Lower lobe of right lung (tissue), 2 donors: ENCODE measurements around the gene MLLT10. TPM values are rescaled to one million over a fixed set of nuclear protein-coding genes. Genes with fewer than 3 reads are reported as not detected.
A peak's percentile ranks its signal among the peaks of the same experiment; 100 is the strongest.

Source experiments
- ATAC-seq, 2 donors: fragments of 200-7000 bp; cut with Tn5 transposase; one replicate each; pipeline ENCODE4 v1.9.1; 2020 to 2022; ENCODE audit warnings: mild to moderate bottlenecking in 2 of 2, moderate library complexity in 2 of 2
- DNase-seq: peaks from one replicate; pipeline ENCODE4 v3.0.0-alpha.2; 2020
- H3K27ac ChIP-seq: fragments of 200-600 bp; one replicate; pipeline ENCODE4 v1.8.0; 2022
- H3K27me3 ChIP-seq: fragments of 200-600 bp; one replicate; pipeline ENCODE4 v1.8.0; 2022; ENCODE audit warnings: low read depth
- H3K36me3 ChIP-seq: fragments of 200-600 bp; one replicate; pipeline ENCODE4 v1.8.0; 2022; ENCODE audit warnings: mild to moderate bottlenecking
- H3K4me1 ChIP-seq: fragments of 200-600 bp; one replicate; pipeline ENCODE4 v1.8.0; 2022
- H3K4me3 ChIP-seq: fragments of 200-600 bp; one replicate; pipeline ENCODE4 v1.8.0; 2022; ENCODE audit warnings: mild to moderate bottlenecking
- H3K9me3 ChIP-seq: fragments of 200-600 bp; one replicate; pipeline ENCODE4 v1.8.0; 2022
- intact Hi-C: fragments of 100-400 bp; cut with DNase I; formaldehyde crosslinking; loops from one replicate; pipeline ENCODE4 v1.11.0; 2022
- total RNA-seq: library from RNA; stranded (reverse); fragmentation: NEBNext Ultra II Directional; extraction: Animal tissue kit (Norgen Biotek cat#: 25700); gene quantifications from one replicate; pipeline ENCODE4 v1.2.1, GENCODE V29; 2021
- TF ChIP-seq, protein P1 (sequence below): fragments of 200-600 bp; IDR thresholded peaks from one replicate; pipeline ENCODE4 v1.8.0; 2022; ENCODE audit warnings: antibody characterized with exemption, mild to moderate bottlenecking
- donor health status: DM: no; HTN: yes; CAD: no; lungs with severe emphysema.

The MLLT10 gene
- total RNA-seq, 1 donor from 2014 or later = 48.8 TPM

DNA sequence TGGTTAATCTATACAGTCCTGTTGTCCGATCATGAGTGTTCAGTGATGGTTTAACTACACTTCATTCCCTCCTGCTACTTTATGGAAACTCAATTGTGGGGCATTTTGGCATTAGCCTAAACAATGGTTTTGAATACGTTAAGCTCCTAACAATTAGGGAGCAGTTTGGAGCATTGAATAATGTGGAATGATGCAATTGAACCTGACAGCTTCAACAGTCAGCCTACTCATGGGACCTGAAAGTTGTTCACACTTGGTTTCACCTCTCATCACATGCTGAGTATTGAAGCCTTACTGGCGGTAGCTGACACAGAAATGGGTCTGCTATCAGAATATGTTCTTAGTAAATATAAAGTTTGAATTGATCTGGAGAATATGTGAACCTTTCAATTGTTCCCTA, 186.1 kb downstream of the MLLT10 start:
- Histone ChIP-seq H3K27ac (no peak overlapping the region), H3K36me3 (peaks cover 27% of the 10 kb centered on the region), H3K4me1 (peaks cover 16% of the 10 kb centered on the region), H3K9me3 (no peaks in the 10 kb centered on the region), H3K27me3 (no peaks in the 10 kb centered on the region), H3K4me3 (no peak overlapping the region)
- intact Hi-C loops = no loop called here
- ATAC-seq (no peak), DNase-seq (no peak)
- TF ChIP-seq, protein P1, sequence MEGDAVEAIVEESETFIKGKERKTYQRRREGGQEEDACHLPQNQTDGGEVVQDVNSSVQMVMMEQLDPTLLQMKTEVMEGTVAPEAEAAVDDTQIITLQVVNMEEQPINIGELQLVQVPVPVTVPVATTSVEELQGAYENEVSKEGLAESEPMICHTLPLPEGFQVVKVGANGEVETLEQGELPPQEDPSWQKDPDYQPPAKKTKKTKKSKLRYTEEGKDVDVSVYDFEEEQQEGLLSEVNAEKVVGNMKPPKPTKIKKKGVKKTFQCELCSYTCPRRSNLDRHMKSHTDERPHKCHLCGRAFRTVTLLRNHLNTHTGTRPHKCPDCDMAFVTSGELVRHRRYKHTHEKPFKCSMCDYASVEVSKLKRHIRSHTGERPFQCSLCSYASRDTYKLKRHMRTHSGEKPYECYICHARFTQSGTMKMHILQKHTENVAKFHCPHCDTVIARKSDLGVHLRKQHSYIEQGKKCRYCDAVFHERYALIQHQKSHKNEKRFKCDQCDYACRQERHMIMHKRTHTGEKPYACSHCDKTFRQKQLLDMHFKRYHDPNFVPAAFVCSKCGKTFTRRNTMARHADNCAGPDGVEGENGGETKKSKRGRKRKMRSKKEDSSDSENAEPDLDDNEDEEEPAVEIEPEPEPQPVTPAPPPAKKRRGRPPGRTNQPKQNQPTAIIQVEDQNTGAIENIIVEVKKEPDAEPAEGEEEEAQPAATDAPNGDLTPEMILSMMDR = no peak

DNA sequence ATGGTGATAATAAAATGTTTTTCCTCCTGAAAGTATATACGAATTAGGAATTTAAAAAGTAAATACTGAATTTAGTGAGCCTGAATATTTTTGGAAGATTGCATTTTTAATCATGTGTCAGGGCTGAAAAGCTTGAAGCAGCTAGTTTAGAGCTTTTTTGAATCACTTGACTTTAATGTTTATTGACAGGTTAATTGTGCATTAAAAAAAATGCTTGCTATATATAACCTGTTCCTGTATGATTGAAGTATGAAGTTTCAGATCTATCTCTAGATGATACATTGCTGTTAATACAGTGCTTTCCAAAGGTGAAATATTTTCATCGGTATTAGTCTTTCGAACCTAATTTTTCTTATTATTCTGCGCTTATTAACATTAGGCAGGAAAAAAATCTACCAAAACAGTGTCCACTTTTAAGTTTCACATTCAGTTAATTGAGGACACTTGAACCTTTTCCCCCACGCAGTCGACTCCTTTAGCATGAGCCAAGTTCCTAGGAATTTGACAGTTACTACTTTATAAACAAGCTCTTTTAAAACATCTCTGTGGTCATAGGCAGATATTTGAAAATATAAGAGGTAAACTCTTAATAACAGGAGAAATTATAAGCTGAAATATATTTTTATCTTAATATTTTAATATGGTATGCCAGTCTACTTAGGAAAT, 187.1 kb downstream of the MLLT10 start:
- H3K27ac ChIP-seq = no peak overlapping the region
- DNase-seq = no peak
- H3K4me1 ChIP-seq = peaks cover 20% of the 10 kb centered on the region
- intact Hi-C loops = no loop called here
- H3K9me3 ChIP-seq = no peaks in the 10 kb centered on the region
- no peak overlapping the region for H3K4me3 ChIP-seq
- TF ChIP-seq, protein P1 = no peak
- H3K27me3 ChIP-seq = no peaks in the 10 kb centered on the region
- peaks cover 18% of the 10 kb centered on the region for H3K36me3 ChIP-seq
- ATAC-seq = no peak

DNA sequence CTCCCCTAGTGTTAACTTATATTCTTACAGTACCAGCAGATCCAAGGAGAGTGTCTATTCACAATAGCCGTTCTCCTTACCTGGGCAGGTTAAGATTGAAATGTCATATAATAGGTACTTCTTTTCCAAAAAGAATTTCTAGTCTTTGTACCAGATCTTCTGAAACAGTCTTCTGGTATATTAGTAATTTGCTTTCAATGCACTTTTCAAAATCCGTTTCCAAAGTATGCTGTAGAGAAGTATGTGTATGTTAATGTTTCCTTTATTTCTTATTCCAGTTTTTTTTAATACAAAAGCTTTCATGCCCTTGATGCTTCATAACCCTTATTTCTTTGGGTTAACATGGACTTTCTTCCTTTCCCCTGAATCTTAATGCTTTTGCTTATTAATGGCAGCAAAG, 188.2 kb downstream of the MLLT10 start:
- peaks cover 20% of the 10 kb centered on the region for H3K4me1 ChIP-seq
- peaks cover 26% of the 10 kb centered on the region for H3K36me3 ChIP-seq
- TF ChIP-seq, protein P1 = no peak
- H3K27ac ChIP-seq = no peak overlapping the region
- no peaks in the 10 kb centered on the region for H3K27me3 ChIP-seq
- intact Hi-C loops = no loop called here
- DNase-seq = no peak
- H3K4me3 ChIP-seq = no peak overlapping the region
- no peaks in the 10 kb centered on the region for H3K9me3 ChIP-seq
- no peak for ATAC-seq

DNA sequence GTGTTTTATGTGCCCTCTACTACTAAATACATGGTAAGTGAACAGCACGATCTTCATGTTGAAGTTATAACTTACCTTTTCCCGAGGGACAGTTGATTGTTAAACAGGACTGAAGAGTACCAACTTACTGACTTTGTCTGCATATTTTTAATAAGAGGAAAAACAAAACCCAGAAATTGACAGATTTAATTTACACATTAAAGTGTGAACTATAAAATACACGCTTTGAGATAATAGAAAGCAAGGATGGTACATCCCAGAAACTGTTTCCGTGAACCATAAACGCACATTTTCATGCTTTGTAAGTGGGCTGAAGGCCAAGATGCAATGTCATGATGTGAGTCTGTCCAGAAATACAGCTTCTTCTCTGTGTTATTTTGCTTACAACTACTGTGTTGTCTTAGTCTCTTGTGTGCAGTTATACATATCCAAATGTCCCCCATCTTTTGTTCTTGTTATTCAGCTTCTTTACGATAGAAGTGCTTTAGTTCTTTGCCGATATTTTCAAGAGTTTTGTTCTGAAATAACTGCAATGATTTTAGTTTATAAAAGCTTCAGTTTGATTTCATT, 190.1 kb downstream of the MLLT10 start:
- Histone ChIP-seq H3K27ac (no peak overlapping the region), H3K4me3 (no peak overlapping the region), H3K27me3 (no peaks in the 10 kb centered on the region), H3K36me3 (peaks cover 26% of the 10 kb centered on the region), H3K9me3 (no peaks in the 10 kb centered on the region), H3K4me1 (peaks cover 24% of the 10 kb centered on the region)
- DNase-seq = no peak
- TF ChIP-seq, protein P1 = no peak
- intact Hi-C loops = no loop called here
- no peak for ATAC-seq

DNA sequence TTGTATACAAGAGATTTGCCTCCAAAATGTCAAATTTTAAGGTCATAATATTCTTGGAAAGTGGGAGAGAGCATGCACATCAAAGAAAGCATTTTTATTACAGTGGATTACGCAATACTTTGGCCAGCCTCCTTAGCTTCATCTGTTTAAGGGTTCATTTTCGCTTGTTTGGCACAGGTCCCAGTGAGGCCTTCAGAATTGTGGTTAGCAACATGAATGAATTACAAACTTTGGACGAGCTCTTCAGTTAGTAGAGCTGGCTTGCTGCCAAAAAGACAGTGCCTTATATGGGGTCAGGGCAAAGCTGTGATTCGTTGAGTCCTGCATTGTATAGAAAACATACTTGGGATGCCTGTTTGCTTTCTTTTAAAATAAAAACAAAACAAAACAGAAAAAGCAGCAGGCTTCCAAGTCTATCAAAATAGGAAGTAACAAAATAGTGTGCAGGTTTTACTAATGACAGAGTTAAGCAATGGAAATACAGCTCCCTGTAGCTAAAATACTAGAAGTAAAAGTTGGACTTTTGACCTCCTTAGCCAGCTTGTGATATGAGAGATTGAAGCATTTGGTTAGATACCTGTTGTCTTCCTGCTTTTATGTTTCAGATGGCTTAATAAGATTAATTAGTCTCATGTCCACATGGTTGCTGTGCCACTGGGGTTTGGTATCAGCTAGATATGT, 190.8 kb downstream of the MLLT10 start:
- Histone ChIP-seq H3K9me3 (no peaks in the 10 kb centered on the region), H3K36me3 (peaks cover 21% of the 10 kb centered on the region), H3K27ac (no peak overlapping the region), H3K4me3 (no peak overlapping the region), H3K4me1 (peaks cover 24% of the 10 kb centered on the region), H3K27me3 (no peaks in the 10 kb centered on the region)
- DNase-seq = peak; percentile 78
- intact Hi-C loops = no loop called here
- ATAC-seq = peak; percentile 90 to 92
- TF ChIP-seq, protein P1 = no peak
